HG02885 (cell line): Measurements from ENCODE around the gene PTPN13.
"Not testable (repeated sequence)": the region's sequence is repeated elsewhere in the genome, so short reads cannot be mapped to it uniquely, and the experiment has no call there.

Experiments
- ATAC-seq: cut with Tn5 transposase; IDR thresholded peaks from one replicate; pipeline ENCODE4 v1.9.1; 2021; ENCODE audit warnings: mild to moderate bottlenecking; ENCODE audit not compliant: unreplicated experiment, poor library complexity

Gene PTPN13

DNA sequence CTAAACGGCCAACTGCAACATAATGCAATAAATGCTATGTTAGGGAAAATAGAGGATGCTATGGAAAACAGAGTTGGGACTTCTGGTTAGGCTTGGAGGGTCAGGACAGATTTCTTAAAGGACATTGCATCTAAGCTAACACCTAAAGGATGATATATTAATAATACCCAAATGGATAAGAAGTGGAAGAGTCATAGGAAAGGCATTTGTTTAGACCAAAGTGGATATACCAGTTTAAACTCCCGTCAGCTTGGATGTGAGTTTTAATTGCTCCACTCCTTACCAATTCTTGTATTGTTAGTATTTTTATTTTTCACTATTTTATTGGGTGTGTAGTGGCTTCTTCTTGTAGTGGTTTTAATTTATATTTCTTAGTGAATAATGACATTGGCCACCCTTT, 93.9 kb downstream of the PTPN13 start:
- no peak for ATAC-seq

DNA sequence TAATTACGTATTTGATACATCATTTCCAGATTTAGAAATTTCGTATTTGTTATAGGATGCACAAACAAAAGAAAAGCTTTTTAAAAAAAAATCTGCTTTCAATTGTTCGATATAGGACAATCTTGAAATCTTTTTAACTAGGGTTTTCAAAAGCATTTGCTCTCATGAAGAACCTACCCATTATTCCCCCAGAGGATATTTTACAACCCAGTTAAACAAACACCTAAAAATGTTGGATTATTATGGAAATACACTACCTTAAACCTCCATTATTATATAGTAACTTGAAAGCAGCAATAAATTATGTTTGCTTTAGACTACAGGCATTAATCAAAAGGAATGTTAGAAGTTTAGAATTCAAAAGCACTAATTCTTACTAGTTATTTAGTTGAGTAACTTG, 110.5 kb downstream of the PTPN13 start:
- no peak for ATAC-seq

DNA sequence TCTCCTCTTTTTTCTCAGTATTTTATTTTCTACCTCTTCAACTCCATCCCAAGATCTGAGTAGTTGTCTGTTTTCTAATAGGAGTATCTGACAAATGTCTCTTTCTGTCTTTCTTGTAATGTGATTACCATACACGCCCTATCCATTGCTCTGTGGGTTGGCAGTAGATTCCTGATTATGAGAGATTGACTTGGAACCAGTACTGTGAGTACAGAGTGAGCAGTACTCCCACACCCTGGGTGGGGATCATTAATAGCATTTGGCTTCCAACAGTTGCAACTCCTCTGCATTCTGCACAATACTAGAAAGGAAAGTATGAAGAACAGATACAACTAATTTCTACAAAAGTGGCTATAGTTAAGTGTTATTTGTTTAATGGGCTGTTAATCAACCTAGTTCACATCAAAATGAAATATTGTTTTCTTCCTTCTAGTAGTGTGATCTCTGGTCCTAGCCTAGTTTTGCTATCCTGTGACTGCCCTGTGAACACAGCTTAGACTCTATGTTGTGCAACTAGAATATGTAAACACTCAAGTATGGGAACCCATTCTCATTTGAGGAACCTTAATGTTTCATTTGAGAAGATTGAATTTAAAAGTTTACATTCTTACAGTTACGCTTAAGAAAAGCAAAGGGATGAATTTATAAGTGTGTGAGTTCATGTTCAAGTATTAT, 112.9 kb downstream of the PTPN13 start:
- no peak for ATAC-seq

DNA sequence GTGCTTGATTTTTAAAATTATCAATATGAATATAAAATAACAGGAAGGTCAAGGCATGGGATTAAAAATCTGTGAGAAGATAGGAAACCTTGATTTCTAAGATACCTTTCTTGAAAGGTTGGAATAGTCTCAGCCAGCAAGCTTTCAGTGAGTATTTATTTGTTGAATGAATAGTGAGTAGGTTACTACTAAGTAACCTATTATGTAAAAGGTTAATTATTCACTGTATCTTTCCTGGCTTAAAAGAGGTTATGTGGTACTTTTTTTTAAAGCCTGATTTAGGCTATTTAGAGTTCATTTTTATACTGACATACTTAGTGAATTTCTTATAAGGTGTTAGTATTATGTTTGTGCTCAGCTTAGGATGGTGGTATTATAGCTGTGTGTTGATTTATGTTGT, 123.5 kb downstream of the PTPN13 start:
- no peak for ATAC-seq

DNA sequence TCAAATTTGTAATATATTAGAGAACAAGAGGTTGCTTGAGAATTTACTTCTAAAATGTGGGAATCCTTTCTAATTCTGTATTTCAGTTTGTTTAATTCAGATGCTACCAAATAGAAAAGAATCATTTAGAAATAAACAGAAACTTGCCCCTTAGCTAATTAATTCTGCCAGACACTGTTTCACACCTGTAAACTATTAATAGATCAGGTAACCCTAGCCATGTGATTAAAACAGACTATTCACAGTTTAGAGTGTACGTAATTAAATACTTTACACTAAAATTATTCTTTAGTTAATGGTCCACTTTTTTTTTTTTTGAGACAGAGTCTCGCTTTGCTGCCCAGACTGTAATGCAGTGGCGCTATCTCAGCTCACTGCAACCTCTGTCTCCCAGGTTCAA, 124.0 kb downstream of the PTPN13 start:
- no peak for ATAC-seq

DNA sequence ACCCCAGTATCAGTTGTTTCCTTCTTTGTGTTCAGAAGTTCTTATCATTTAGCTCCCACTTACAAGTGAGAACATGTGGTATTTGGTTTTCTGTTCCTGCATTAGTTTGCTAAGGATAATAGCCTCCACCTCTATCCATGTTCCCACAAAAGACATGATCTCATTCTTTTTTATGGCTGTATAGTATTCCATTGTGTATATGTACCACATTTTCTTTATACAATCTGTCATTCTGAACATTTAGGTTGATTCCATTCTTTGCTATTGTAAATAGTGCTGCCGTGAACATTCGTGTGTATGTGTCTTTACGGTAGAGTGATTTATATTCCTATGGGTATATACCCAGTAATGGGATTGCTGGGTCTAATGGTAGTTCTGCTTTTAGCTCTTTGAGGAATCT, 125.0 kb downstream of the PTPN13 start:
- not testable (repeated sequence) for ATAC-seq

DNA sequence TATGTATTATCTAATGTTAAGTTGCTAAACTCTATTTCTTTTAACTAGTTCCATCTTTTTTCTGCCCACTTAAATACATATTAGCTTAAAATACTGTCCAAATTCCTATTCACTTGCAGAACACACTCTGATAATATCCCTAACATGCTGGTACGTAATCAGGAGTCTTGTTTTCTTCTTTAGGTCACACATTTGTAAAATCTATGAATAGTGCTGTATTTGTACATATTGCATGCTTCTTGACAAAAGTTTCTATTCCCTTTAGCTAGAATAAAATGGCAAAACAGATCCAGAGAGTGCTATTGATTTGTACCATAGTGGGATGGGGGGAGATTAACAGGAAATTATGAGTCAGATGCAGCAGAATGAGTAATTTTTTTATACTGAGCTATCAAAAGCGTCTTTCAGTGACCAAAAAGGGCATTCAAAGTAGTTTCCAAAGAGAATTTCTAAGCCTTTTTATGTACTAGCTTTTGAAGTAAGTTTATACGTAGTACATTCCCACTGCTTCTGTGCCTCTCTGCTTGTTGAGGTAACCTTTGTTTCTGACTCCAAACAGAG, 126.5 kb downstream of the PTPN13 start:
- no peak for ATAC-seq

DNA sequence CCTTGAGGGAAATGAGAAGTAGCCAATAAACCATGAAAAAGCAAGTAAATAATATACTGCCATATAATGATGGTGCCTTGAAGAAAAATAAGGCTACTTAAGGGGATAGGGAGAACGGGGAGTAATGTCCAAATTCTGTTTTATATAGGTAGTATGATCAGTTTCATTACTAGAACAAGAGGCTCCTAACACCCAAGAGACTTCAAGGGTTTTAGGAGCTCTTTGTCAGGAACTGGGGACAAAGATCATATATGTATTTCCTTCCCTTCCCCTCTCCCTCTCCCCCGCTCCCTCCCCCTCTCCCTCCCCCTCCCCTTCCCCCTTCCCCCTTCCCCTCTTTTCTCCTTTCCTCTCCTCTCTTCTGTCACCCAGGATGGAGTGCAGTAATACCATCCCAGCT, 127.3 kb downstream of the PTPN13 start:
- ATAC-seq, result no peak

DNA sequence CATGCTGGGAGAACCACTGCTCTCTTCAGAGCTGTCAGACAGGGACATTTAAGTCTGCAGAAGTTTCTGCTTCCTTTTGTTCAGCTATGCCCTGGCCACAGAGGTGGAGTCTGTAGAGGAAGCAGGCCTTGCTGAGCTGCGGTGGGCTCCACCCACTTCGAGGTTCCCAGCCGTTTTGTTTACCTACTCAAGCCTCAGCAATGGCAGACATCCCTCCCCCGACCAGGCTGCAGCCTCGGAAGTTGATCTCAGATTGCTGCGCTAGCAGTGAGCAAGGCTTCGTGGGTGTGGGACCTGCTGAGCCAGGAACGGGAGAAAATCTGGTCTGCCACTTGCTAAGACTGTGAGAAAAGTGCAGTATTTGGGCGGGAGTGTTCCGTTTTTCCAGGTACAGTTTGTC, 136.2 kb downstream of the PTPN13 start:
- no peak for ATAC-seq

DNA sequence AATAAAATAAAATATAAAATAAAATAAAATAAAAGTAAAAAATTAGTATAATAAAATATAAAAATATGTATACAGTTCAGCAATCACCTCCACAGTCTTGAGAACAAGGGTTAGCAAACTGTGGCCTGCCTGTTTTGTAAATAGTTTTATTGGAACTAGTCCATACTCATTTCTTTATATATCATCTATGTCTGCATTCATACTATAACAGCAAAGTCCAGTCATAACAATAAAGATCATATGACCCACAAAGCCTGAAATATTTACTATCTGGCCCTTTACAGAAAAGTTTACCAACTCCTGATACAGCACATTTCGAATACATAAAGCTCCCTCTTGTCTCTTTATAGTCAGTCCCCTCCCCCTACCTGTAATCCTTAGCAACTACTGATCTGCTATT, 143.1 kb downstream of the PTPN13 start:
- no peak for ATAC-seq

DNA sequence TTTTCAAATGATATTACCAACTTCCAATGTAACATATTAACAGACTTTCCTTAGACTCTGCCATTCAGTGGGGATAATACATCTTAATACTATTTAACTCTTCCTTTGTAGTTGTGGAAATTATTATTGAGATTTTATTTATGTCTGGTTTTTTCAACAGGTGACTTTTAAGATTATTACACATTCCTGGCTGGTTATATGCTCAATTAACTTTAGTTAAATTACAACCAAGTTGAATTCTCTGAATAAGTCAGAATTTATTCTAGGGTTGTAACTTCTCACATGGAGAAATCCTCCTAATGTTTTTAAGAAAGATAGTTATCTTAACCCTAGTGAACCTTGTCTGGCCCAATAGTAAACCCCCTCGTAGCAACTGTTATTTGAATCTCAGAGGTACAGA, 147.7 kb downstream of the PTPN13 start:
- no peak for ATAC-seq

DNA sequence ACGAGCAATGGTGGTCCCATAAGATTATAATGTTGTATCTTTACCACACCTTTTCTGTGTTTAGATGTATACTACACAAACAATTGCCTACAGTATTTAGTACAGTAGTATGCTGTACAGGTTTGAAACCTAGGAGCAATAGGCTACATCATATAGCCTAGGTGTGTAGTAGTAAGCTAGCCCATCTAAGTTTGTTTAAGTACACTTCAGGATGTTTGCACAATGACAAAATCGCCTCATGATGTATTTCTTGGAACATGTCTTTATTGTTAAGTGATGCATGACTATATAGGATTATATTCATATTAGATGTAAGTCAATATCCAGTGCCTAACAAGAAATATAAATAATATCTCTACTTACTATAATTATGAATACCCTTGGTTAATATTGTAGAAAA, 150.5 kb downstream of the PTPN13 start:
- no peak for ATAC-seq

DNA sequence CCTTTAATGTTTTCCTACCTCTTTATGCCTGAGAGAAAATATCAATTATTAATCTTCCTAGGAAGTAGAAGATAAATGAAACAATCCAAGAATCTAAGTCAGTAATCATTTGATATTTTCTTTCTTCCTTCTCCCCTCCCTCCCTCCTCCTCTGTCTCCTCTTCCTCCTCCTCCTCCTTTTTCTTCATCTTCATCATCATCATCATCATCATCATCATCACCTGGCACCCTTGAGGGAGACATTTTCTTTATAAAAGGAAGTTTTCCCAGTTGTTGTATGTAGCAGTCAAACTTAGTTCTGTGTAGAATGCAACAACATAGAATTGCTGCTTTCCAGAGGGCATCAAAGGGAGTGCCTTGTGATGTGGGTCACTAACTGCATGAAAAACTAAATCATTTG, 155.0 kb downstream of the PTPN13 start:
- ATAC-seq, result no peak

DNA sequence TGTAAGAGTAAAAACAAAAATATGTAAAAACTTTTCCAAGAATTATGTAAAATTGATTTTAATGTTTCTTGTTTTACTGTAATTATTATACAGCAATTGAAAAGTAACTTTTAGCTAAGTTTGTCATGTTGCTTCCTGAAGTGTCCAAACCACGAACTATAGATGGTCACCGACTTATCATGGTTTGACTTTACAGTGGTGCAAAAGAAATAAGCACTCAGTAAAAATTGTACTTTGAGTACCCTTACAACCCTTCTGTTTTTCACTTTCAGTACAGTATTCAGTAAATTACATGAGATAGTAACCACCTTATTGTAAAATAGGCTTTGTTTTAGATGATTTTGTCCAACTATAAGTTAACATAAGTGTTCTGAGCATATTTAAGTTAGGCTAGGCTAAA, 161.3 kb downstream of the PTPN13 start:
- ATAC-seq, result no peak

DNA sequence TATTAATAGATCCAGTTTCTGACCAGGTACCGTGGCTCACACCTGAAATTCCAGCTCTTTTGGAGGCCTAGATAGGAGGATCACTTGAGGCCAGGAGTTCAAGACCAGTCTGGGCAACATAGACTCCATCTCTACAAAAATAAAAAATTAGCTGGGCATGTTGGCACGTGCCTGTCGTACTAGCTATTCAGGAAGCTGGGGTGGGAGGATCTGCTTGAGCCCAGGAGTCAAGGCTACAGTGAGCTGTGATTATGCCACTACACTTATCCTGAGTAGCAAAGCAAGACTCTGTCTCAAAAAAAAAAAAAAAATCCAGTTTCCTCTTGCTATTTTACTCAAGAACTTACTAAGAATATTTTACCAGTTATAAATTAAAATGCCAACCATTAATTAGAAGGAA, 163.4 kb downstream of the PTPN13 start:
- ATAC-seq, result no peak

DNA sequence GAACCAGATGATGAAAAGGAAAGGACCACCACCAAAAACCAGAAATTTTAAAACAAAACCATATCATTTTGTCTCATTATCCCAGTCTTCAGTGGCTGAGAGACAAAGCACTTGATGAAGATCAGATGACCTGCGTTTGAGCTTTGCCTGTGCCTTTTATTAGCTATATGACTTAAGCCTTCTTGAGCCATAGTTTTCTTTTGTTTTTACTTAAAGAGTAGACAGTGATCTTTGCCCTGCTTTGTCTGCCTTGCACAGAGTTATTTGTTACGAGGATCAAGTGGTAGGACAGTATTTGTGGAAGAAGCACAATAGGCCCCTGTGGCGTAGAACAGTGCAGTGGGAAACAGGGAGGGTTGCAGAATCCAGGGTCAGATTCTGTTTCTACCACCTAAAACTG, 165.2 kb downstream of the PTPN13 start:
- ATAC-seq, result no peak

DNA sequence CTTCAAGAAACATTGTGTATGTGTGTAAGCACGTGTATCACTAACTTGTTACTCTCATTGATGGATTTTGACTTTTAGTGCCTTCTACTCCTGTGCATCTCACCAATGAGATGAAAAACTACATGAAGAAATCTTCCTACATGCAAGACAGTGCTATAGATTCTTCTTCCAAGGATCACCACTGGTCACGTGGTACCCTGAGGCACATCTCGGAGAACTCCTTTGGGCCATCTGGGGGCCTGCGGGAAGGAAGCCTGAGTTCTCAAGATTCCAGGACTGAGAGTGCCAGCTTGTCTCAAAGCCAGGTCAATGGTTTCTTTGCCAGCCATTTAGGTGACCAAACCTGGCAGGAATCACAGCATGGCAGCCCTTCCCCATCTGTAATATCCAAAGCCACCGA, 168.5 kb downstream of the PTPN13 start:
- no peak for ATAC-seq

DNA sequence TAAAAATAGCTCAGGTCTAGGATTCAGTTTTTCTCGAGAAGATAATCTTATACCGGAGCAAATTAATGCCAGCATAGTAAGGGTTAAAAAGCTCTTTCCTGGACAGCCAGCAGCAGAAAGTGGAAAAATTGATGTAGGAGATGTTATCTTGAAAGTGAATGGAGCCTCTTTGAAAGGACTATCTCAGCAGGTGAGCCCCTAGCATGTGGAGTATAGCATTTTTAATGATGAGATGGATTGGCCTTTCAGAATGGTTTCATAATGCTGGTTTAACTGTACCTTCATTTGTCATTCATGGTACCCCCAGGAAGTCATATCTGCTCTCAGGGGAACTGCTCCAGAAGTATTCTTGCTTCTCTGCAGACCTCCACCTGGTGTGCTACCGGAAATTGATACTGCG, 175.7 kb downstream of the PTPN13 start:
- ATAC-seq, result no peak

DNA sequence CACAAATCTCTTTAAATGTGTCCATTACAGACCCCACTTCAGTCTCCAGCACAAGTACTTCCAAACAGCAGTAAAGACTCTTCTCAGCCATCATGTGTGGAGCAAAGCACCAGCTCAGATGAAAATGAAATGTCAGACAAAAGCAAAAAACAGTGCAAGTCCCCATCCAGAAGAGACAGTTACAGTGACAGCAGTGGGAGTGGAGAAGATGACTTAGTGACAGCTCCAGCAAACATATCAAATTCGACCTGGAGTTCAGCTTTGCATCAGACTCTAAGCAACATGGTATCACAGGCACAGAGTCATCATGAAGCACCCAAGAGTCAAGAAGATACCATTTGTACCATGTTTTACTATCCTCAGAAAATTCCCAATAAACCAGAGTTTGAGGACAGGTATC, 177.0 kb downstream of the PTPN13 start:
- ATAC-seq, result no peak

DNA sequence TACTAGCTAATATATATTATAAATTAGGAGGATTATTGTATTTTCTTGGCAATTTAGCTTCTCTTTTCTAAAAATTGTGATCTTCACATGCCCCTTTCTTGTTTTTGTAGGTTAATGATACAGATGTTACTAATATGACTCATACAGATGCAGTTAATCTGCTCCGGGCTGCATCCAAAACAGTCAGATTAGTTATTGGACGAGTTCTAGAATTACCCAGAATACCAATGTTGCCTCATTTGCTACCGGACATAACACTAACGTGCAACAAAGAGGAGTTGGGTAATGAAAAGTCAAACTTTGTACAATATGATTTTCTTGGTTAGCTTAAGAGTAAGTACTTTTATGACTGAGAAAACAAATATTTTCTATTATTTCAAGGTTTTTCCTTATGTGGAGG, 180.9 kb downstream of the PTPN13 start:
- ATAC-seq, result no peak

DNA sequence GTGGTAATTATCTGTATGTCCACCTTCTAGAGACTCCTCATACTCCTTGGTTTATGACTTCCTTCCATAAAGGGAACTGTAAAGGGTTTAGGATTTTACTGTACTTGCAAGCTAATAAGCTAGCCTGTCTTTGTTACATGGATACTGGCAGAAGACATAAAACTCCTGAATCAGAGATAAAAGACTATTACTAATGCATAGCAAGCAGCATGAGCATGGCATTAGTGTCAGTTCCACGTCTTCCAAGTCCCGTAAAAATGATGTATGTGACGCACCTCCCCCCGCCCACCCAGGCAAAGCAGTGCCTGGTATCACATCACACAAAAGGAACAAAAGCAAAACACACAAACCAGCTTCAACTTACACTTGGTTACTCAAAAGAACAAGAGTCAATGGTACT, 184.1 kb downstream of the PTPN13 start:
- no peak for ATAC-seq

DNA sequence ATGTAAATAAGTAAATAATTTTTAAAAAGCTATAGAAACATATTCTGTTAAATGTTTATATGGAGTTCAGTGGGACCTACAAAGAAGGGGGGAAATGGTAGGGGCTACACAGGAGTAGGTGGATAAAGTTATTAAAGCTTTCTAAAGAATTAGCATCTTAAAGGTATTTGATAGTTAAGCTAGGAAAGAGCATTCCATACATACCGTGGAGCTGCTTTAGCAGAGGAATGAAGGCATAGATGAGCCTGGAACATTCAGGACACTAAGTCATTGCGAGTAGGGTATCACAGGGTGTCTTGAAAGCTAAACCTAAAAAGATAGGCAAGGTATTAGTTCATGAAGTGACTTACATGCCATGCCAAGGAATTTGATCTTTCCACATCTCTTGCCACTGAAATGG, 194.7 kb downstream of the PTPN13 start:
- no peak for ATAC-seq

DNA sequence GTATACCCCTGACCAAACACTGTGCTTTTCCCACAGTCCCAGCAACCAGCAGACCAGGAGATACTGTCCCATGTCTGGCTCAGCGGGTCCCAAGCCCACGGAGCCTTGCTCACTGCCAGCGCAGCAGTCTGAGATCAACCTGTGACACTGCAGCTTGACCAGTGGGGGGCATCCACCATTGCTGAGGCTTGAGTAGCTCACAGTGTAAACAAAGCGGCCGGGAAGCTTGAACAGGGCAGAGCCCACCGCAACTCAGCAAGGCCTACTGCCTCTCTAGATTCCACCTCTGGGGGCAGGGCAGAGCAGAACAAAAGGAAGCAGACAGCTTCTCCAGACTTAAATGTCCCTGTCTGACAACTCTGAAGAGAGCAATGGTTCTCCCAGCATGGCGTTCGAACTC, 197.0 kb downstream of the PTPN13 start:
- no peak for ATAC-seq
